Common myeloid progenitor, CD34-positive (primary cell): ENCODE results near the gene ATP2C2.

Source experiments
- CTCF ChIA-PET: fragments of 350-600 bp; sonication (Branson Sonifier 250); formaldehyde crosslinking; loops from one replicate; lab custom pipeline; 2021; ENCODE audit warnings: antibody characterized with exemption; lab: Charles Lee
- POLR2A ChIA-PET: fragments of 350-600 bp; sonication (Branson Sonifier 250); formaldehyde crosslinking; loops from one replicate; lab custom pipeline; 2021; ENCODE audit warnings: antibody characterized with exemption; lab: Charles Lee
- DNase-seq, 3 donors: peaks; one replicate each; pipeline versions ENCODE4 v3.0.0 to v3.0.0-alpha.2; 2013
- H3K27ac ChIP-seq, 2 experiments: 1 replicate in 1 of 2; 2 replicates in 1 of 2; pipeline ENCODE4 v1.7.0; 2013; ENCODE audit warnings: inconsistent platforms in 2 of 2, low read length in 2 of 2, mild to moderate bottlenecking in 2 of 2, low read depth in 1 of 2, moderate library complexity in 1 of 2; ENCODE audit not compliant: severe bottlenecking in 2 of 2, insufficient read depth in 1 of 2, poor library complexity in 1 of 2
- H3K27me3 ChIP-seq, 5 experiments: replicated peaks in 2 of 5; 1 replicate in 3 of 5; 2 replicates in 2 of 5; pipeline versions ENCODE4 v1.6.1 to v1.7.0; 2013; ENCODE audit warnings: low read length in 4 of 5, mild to moderate bottlenecking in 2 of 5, moderate library complexity in 2 of 5, inconsistent platforms in 1 of 5; ENCODE audit not compliant: insufficient read depth in 5 of 5, control insufficient read depth in 4 of 5
- H3K36me3 ChIP-seq, 4 experiments: 1 replicate in 2 of 4; 2 replicates in 2 of 4; pipeline versions ENCODE4 v1.6.1 to v1.7.0; 2013; ENCODE audit warnings: low read length in 3 of 4, control low read depth in 1 of 4, mild to moderate bottlenecking in 1 of 4; ENCODE audit not compliant: control insufficient read depth in 4 of 4, insufficient read depth in 4 of 4
- H3K4me1 ChIP-seq, 4 experiments: 1 replicate in 3 of 4; 2 replicates in 1 of 4; pipeline versions ENCODE4 v1.6.1 to v1.7.1; 2013; ENCODE audit warnings: low read length in 3 of 4, mild to moderate bottlenecking in 3 of 4, control low read depth in 1 of 4, inconsistent platforms in 1 of 4, moderate library complexity in 1 of 4; ENCODE audit not compliant: control insufficient read depth in 4 of 4, insufficient read depth in 4 of 4; ENCODE audit errors: control extremely low read depth in 1 of 4
- H3K4me3 ChIP-seq, 7 experiments: 1 replicate in 4 of 7; 2 replicates in 3 of 7; pipeline versions ENCODE4 v1.5.1 to v1.7.0; 2013; ENCODE audit warnings: mild to moderate bottlenecking in 7 of 7, low read length in 6 of 7, moderate library complexity in 6 of 7, inconsistent platforms in 2 of 7, low read depth in 2 of 7, control low read depth in 1 of 7; ENCODE audit not compliant: insufficient read depth in 4 of 7, control insufficient read depth in 1 of 7; ENCODE audit errors: extremely low read depth in 1 of 7
- H3K9me3 ChIP-seq, 5 experiments: 1 replicate in 4 of 5; 2 replicates in 1 of 5; pipeline versions ENCODE4 v1.6.1 to v1.7.1; 2013; ENCODE audit warnings: low read length in 4 of 5, mild to moderate bottlenecking in 2 of 5, inconsistent platforms in 1 of 5, low read depth in 1 of 5, moderate library complexity in 1 of 5; ENCODE audit not compliant: control insufficient read depth in 4 of 5, insufficient read depth in 2 of 5; ENCODE audit errors: control extremely low read depth in 1 of 5
- WGBS: methylation state at CpG from one replicate; pipeline ENCODE4 v1.1.5; 2013; ENCODE audit not compliant: insufficient coverage; 5-methylcytosine and 5-hydroxymethylcytosine counted together

ATP2C2 gene

DNA sequence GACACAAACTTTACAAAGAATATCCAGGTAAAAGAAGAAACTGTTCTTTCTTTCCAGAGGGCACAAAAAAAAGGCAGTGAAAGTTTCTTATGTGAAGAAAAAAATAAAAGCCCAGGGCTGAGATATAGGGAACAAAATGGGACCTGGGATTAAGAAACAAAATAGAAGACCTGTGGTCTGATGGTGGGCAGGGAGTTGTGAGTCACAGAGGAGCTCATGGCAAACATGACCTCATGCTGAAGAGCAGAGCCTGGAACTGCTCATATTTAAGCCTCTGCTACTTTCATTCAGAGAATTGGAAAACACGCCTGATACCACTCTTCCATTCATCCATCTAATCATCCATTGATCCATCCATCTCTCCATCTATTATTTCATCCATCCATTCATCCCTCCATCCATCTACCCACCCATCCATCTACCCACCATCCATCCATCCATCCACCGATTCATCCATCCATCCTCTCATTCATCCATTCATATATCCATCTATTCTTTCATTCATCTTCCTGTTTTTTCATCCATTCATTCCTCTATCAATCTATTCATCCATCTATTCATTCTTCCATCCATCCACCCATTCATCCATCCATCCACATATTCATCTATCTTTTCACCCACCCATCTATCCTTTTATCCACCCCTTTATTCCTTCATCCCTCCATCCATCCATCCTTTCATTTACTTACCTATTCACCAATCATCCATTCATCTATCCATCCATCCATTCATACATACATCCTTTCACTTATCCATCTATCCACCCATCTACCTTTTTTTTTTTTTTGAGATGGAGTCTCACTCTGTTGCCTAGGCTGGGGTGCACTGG is 43.7 kb upstream of the ATP2C2 start:
- WGBS, result 50% methylated on average over 2 of the region's 2 CpGs
- no peaks in the 10 kb centered on the region for H3K36me3 ChIP-seq
- no peaks in the 10 kb centered on the region for H3K4me1 ChIP-seq
- H3K4me3 ChIP-seq, result no peak overlapping the region
- CTCF ChIA-PET, result no interaction called here
- DNase-seq, result no peak
- POLR2A ChIA-PET, result no interaction called here
- no peak overlapping the region for H3K27ac ChIP-seq
- H3K9me3 ChIP-seq, result no peaks in the 10 kb centered on the region
- no peaks in the 10 kb centered on the region for H3K27me3 ChIP-seq

DNA sequence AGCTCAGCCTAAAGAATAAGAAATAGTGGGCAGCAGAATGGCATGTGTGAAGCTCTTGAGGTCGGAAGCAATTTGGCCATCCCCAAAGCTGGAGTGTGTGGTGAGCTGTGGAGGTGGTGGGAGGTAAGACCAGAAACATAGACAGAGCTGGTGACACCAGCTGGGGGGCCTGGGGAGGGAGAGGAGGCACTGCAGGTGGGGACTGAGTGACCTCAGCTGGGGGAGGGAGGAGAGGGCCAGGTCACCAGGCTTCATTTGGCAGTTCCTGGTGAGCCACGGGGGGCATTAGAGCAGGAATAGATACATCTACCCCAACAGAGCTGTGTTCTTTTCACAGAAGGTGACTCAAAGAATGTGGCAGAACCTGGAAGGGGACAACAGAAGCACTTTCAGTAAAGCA is 41.8 kb upstream of the ATP2C2 start:
- Histone ChIP-seq H3K4me3 (no peak overlapping the region), H3K27me3 (no peaks in the 10 kb centered on the region), H3K9me3 (no peaks in the 10 kb centered on the region), H3K36me3 (no peaks in the 10 kb centered on the region), H3K27ac (no peak overlapping the region), H3K4me1 (no peaks in the 10 kb centered on the region)
- POLR2A ChIA-PET, result interaction anchor here (0.6 kb wide), 1 partner anchor 10 kb away, joined by 4 read pairs; no protein-coding TSS in a partner anchor
- no peak for DNase-seq
- 100% methylated on average over 2 of the region's 2 CpGs for WGBS
- CTCF ChIA-PET, result interaction anchor here (0.5 kb wide), 1 partner anchor 38 kb away, joined by 3 read pairs; no protein-coding TSS in a partner anchor

DNA sequence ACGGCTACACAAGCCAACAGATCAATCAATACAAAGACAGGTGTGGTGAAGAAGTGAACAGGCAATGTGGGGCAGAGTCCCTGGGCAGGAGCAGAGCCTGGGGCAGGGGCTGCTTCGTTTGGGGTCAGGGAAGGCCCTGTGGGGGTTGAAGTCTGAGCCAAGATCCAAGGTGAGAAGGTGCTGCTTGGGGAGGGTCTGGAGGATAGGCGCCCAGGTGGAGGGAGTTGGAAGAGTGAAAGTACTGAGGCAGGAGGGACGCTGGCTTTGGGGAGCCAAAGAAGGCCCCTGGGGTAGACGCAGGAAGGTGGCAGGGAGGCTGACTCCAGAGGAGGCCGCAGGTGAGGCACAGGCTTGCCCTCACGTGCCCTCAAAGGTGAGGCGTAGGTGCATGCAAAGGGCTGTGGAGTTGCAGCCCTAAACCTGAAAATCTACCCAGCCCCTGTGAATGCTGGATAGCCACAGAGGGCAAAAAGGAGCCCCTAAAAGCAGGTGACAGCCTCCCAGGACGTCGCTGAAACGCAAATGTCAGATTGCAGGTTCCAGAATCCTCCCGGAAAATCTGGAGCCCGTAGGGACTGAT is 40.3 kb upstream of the ATP2C2 start:
- H3K4me1 ChIP-seq, result no peaks in the 10 kb centered on the region
- ChIA-PET POLR2A (no interaction called here), CTCF (no interaction called here)
- no peaks in the 10 kb centered on the region for H3K9me3 ChIP-seq
- H3K4me3 ChIP-seq, result no peak overlapping the region
- H3K27ac ChIP-seq, result no peak overlapping the region
- WGBS, result 95% methylated on average over 12 of the region's 13 CpGs
- no peak for DNase-seq
- no peaks in the 10 kb centered on the region for H3K36me3 ChIP-seq
- no peaks in the 10 kb centered on the region for H3K27me3 ChIP-seq

DNA sequence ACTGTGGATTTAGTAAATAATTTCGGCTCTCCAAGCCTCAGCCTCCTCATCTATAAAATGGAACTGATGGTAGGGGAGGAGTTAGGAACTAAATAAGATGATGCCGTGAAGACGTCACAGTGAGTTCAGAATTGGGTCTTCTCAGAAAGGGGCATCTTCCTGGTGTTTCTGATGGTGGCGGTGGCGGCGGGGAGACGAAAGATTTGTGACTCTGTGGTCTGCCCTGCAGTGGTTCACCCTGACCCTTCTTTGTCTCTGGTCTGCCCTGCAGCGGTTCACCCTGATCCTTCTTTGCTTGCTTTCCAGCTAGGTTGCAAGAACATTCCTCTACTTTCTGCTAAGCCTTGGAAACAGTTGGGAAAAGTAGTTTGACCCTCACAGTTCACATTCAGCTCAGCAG is 39.3 kb upstream of the ATP2C2 start:
- no peak for DNase-seq
- CTCF ChIA-PET, result no interaction called here
- Histone ChIP-seq H3K4me1 (no peaks in the 10 kb centered on the region), H3K4me3 (no peak overlapping the region), H3K9me3 (no peaks in the 10 kb centered on the region), H3K27ac (no peak overlapping the region), H3K27me3 (no peaks in the 10 kb centered on the region), H3K36me3 (no peaks in the 10 kb centered on the region)
- WGBS, result 98% methylated on average over 8 of the region's 8 CpGs
- POLR2A ChIA-PET, result no interaction called here

DNA sequence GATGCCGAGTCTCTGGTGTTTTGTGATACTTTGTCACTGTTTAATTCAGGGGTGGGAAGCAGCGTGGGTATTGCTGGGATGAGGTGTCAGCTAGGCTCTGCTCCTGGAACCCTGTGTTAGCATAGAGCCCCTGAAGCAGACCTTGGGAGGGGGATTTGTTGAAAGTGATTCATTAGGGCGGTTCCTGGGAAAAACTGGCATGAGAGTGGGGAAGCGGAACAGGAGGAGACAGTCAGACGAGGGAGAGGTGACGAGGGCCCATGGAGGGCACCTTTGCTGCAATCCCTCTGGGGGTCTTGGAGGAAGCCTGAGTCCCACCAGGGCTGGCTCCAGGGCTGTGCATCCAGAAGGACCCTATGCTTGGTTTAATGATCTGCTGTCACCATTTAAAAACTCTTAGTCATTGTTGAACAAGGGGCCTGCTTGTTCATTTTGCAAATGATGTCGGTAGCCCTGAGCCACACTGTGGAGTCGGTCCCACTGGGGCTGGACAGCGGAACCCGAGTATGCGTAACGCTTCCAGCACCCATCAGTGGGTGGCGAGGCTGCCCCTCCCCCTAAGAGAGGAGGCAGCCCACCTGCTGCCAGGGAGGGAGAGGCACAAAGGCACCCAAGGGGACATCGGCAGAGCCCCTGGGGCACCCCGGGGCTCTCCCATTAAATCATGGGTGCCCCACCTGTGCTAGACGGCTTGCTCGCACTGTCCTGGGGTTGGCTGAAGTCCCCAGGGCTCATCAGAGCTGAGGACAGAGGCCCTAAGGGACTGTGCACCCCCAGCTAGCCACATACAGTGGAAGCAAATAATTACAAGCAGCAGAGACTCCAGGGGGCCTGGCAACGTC is 38.3 kb upstream of the ATP2C2 start:
- CTCF ChIA-PET, result interaction anchor here (1.0 kb wide), 1 partner anchor 359 kb away, joined by 3 read pairs; no protein-coding TSS in a partner anchor
- H3K9me3 ChIP-seq, result peaks cover 0 to 3% (median 0%) of the 10 kb centered on the region in 5 experiments

DNA sequence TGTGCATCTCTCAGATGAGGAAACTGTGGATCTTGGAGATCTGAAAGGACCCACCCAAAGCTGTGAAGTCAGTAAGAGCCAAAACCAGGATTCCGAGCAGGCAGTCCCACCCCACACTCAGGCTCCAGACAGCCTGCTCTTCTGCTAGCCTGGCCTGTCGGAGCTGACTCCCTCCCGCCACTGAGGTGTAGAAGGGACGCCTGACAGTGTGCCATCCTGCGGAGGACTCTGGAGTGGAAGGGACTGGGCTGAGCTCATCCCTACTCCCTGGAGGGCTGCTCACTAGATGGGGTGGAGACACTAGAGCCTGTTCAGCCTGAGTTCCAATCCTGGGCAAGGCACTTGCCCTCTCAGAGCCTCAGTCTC is 37.7 kb upstream of the ATP2C2 start:
- H3K36me3 ChIP-seq, result no peaks in the 10 kb centered on the region
- DNase-seq, result no peak
- no peaks in the 10 kb centered on the region for H3K27me3 ChIP-seq
- no peak overlapping the region for H3K27ac ChIP-seq
- ChIA-PET POLR2A (no interaction called here), CTCF (no interaction called here)
- peaks cover 0 to 5% (median 0%) of the 10 kb centered on the region in 5 experiments for H3K9me3 ChIP-seq
- no peaks in the 10 kb centered on the region for H3K4me1 ChIP-seq
- 100% methylated on average over 5 of the region's 5 CpGs for WGBS
- H3K4me3 ChIP-seq, result no peak overlapping the region

More for the DNA sequence above, 38.3 kb upstream of the ATP2C2 start:
- 97% methylated on average over 16 of the region's 18 CpGs for WGBS
- no peaks in the 10 kb centered on the region for H3K27me3 ChIP-seq
- DNase-seq, result no peak
- H3K4me1 ChIP-seq, result no peaks in the 10 kb centered on the region
- POLR2A ChIA-PET, result no interaction called here
- H3K27ac ChIP-seq, result no peak overlapping the region
- H3K36me3 ChIP-seq, result no peaks in the 10 kb centered on the region
- H3K4me3 ChIP-seq, result no peak overlapping the region
